H9 (cell line): ENCODE data around the gene ABCA1. TPM values are rescaled to one million over a fixed set of nuclear protein-coding genes. Genes with fewer than 3 reads are reported as not detected.

Experiments used
- DNase-seq: peaks from one replicate; pipeline ENCODE4 v3.0.0-alpha.2; 2017
- H2AFZ ChIP-seq: one replicate; pipeline ENCODE4 v1.6.1; 2013; ENCODE audit warnings: mild to moderate bottlenecking, low read length, control low read depth, moderate library complexity
- H2AK5ac ChIP-seq: 2 replicates; pipeline ENCODE4 v1.6.1; 2013; ENCODE audit warnings: low read length, control low read depth, mixed read lengths; ENCODE audit not compliant: insufficient read length
- H2BK120ac ChIP-seq: one replicate; pipeline ENCODE4 v1.6.1; 2013; ENCODE audit warnings: low read depth, mild to moderate bottlenecking, low read length, control low read depth, inconsistent platforms; ENCODE audit not compliant: poor library complexity, severe bottlenecking
- H2BK12ac ChIP-seq: 2 replicates; pipeline ENCODE4 v1.6.1; 2013; ENCODE audit warnings: low read length, control low read depth, mixed read lengths, low read depth; ENCODE audit not compliant: insufficient read length
- H2BK15ac ChIP-seq: 2 replicates; pipeline ENCODE4 v1.6.1; 2013; ENCODE audit warnings: low read depth, low read length, control low read depth
- H2BK20ac ChIP-seq: one replicate; pipeline ENCODE4 v1.6.1; 2013; ENCODE audit warnings: low read depth, mild to moderate bottlenecking, low read length, control low read depth, inconsistent platforms; ENCODE audit not compliant: poor library complexity, severe bottlenecking
- H2BK5ac ChIP-seq: 2 replicates; pipeline ENCODE4 v1.6.1; 2013; ENCODE audit warnings: low read length, control low read depth, mixed read lengths; ENCODE audit not compliant: insufficient read length
- H3K14ac ChIP-seq: 2 replicates; pipeline ENCODE4 v1.6.1; 2013; ENCODE audit warnings: low read length, control low read depth; ENCODE audit not compliant: insufficient read depth
- H3K18ac ChIP-seq: 2 replicates; pipeline ENCODE4 v1.6.1; 2013; ENCODE audit warnings: low read depth, mild to moderate bottlenecking, mixed read lengths, low read length, control low read depth; ENCODE audit not compliant: insufficient read length
- H3K23ac ChIP-seq: 2 replicates; pipeline ENCODE4 v1.6.1; 2013; ENCODE audit warnings: low read length, control low read depth, mixed read lengths, low read depth; ENCODE audit not compliant: insufficient read length
- H3K23me2 ChIP-seq: 2 replicates; pipeline ENCODE4 v1.6.1; 2013; ENCODE audit warnings: low read depth, mild to moderate bottlenecking, mixed read lengths, low read length, control low read depth; ENCODE audit not compliant: insufficient read length, poor library complexity, severe bottlenecking
- H3K27ac ChIP-seq: 2 replicates; pipeline ENCODE4 v1.5.1; 2013; ENCODE audit warnings: low read length, control low read depth, mixed read lengths, low read depth; ENCODE audit not compliant: insufficient read length
- H3K27me3 ChIP-seq: 2 replicates; pipeline ENCODE4 v1.6.1; 2013; ENCODE audit warnings: low read length, control low read depth, inconsistent platforms; ENCODE audit not compliant: insufficient read depth
- H3K4ac ChIP-seq: 2 replicates; pipeline ENCODE4 v1.6.1; 2013; ENCODE audit warnings: low read depth, mild to moderate bottlenecking, control low read depth, inconsistent platforms, low read length, moderate library complexity
- H3K4me1 ChIP-seq: 2 replicates; pipeline ENCODE4 v1.6.1; 2013; ENCODE audit warnings: low read length, control low read depth, inconsistent platforms; ENCODE audit not compliant: insufficient read depth
- H3K4me2 ChIP-seq: 2 replicates; pipeline ENCODE4 v1.6.1; 2013; ENCODE audit warnings: low read length, control low read depth, mixed read lengths; ENCODE audit not compliant: insufficient read length, insufficient read depth
- H3K56ac ChIP-seq: 2 replicates; pipeline ENCODE4 v1.6.1; 2013; ENCODE audit warnings: low read depth, mild to moderate bottlenecking, mixed read lengths, low read length, control low read depth; ENCODE audit not compliant: insufficient read length
- H3K79me1 ChIP-seq: 2 replicates; pipeline ENCODE4 v1.6.1; 2013; ENCODE audit warnings: low read depth, mild to moderate bottlenecking, moderate library complexity, low read length, control low read depth, inconsistent platforms; ENCODE audit not compliant: insufficient read depth, poor library complexity, severe bottlenecking
- H3K79me2 ChIP-seq: 2 replicates; pipeline ENCODE4 v1.6.1; 2013; ENCODE audit warnings: low read length, control low read depth, inconsistent platforms; ENCODE audit not compliant: insufficient read depth
- H3K9ac ChIP-seq: 2 replicates; pipeline ENCODE4 v1.6.1; 2013; ENCODE audit warnings: low read length, control low read depth, mixed read lengths; ENCODE audit not compliant: insufficient read length; ENCODE audit errors: extremely low read depth
- H3K9me3 ChIP-seq: one replicate; pipeline ENCODE4 v1.6.1; 2013; ENCODE audit warnings: low read depth, low read length, inconsistent platforms; ENCODE audit not compliant: control insufficient read depth
- H3T11ph ChIP-seq: one replicate; pipeline ENCODE4 v1.6.1; 2013; ENCODE audit warnings: mild to moderate bottlenecking, low read length, control low read depth, inconsistent platforms
- H4K20me1 ChIP-seq: one replicate; pipeline ENCODE4 v1.6.1; 2013; ENCODE audit not compliant: control insufficient read depth, insufficient read length, insufficient read depth
- H4K5ac ChIP-seq: 2 replicates; pipeline ENCODE4 v1.6.1; 2013; ENCODE audit warnings: low read depth, mild to moderate bottlenecking, mixed read lengths, low read length, control low read depth; ENCODE audit not compliant: insufficient read length
- H4K8ac ChIP-seq: replicated peaks from 2 replicates; pipeline ENCODE4 v1.6.1; 2013; ENCODE audit warnings: low read length, control low read depth, mixed read lengths, low read depth; ENCODE audit not compliant: insufficient read length
- H4K91ac ChIP-seq: 2 replicates; pipeline ENCODE4 v1.6.1; 2013; ENCODE audit warnings: low read depth, mild to moderate bottlenecking, moderate library complexity, mixed read lengths, low read length, control low read depth; ENCODE audit not compliant: insufficient read length
- H3K27ac Mint-ChIP-seq, 3 experiments: 2 replicates in 2 of 3; 3 replicates in 1 of 3; pipeline ENCODE4 v1.8.0; 2020 to 2021; ENCODE audit warnings: mixed read lengths in 3 of 3, mild to moderate bottlenecking in 1 of 3, moderate library complexity in 1 of 3
- H3K27me3 Mint-ChIP-seq: 2 replicates; pipeline ENCODE4 v1.8.0; 2021; ENCODE audit warnings: low read depth, mild to moderate bottlenecking, moderate library complexity, mixed read lengths
- H3K36me3 Mint-ChIP-seq, 3 experiments: 2 replicates in 2 of 3; 3 replicates in 1 of 3; pipeline ENCODE4 v1.8.0; 2020 to 2021; ENCODE audit warnings: low read depth in 3 of 3, mixed read lengths in 3 of 3; ENCODE audit not compliant: insufficient read depth in 1 of 3
- H3K4me1 Mint-ChIP-seq, 2 experiments: 2 replicates each; pipeline ENCODE4 v1.8.0; 2020; ENCODE audit warnings: mixed read lengths in 2 of 2
- H3K4me3 Mint-ChIP-seq, 2 experiments: 2 replicates in 1 of 2; 3 replicates in 1 of 2; pipeline ENCODE4 v1.8.0; 2020 to 2021; ENCODE audit warnings: mild to moderate bottlenecking in 2 of 2, mixed read lengths in 2 of 2, moderate library complexity in 1 of 2
- H3K9me3 Mint-ChIP-seq, 2 experiments: 2 replicates in 1 of 2; 3 replicates in 1 of 2; pipeline ENCODE4 v1.8.0; 2020; ENCODE audit warnings: mild to moderate bottlenecking in 2 of 2, mixed read lengths in 2 of 2, moderate library complexity in 1 of 2
- CTCF ChIP-seq: fragments of 200-600 bp; sonication (generic); conservative IDR thresholded peaks from 3 replicates; pipeline ENCODE4 v1.8.0; 2021; ENCODE audit warnings: antibody characterized with exemption, mild to moderate bottlenecking
- WGBS: extraction: QIAGEN DNeasy Blood & Tissue Kit; methylation state at CpG from one replicate; pipeline ENCODE4 v1.1.7; 2013; ENCODE audit warnings: missing lambda C conversion rate, low lambda C conversion rate, mixed read lengths; ENCODE audit not compliant: insufficient read length; ENCODE audit errors: extremely low coverage; 5-methylcytosine and 5-hydroxymethylcytosine counted together
- total RNA-seq: library from RNA; stranded (reverse); gene quantifications from 2 replicates; pipeline ENCODE4 v1.2.1, GENCODE V29; 2021

The ABCA1 gene
- total RNA-seq, 1 experiment from 2014 or later: 16.6 TPM

- Histone ChIP-seq H4K91ac (no peak overlapping the region), H3K4me2 (peak overlapping the region; percentile 15), H3K27me3 (no peaks in the 10 kb centered on the region), H3K4ac (no peak overlapping the region), H4K20me1 (no peaks in the 10 kb centered on the region), H3K56ac (no peak overlapping the region), H3K9me3 (no peaks in the 10 kb centered on the region), H4K5ac (no peak overlapping the region), H3K14ac (no peak overlapping the region), H3K79me2 (no peaks in the 10 kb centered on the region), H2BK5ac (no peak overlapping the region), H2AFZ (no peak overlapping the region), H3K23ac (no peak overlapping the region), H2BK15ac (no peak overlapping the region), H3K18ac (no peak overlapping the region), H2BK120ac (no peak overlapping the region), H3K79me1 (no peaks in the 10 kb centered on the region), H2BK12ac (no peak overlapping the region), H3K27ac (no peak overlapping the region), H2BK20ac (no peak overlapping the region), H3K9ac (no peak overlapping the region), H3K4me1 (peaks cover 15% of the 10 kb centered on the region; the same call in 1 of the 2 replicates), H3K23me2 (no peaks in the 10 kb centered on the region), H2AK5ac (no peak overlapping the region), H4K8ac (no peak overlapping the region), H3T11ph (no peak overlapping the region)
- WGBS: no CpG with 5 or more reads among the region's 4 CpGs
- H3K4me3 Mint-ChIP-seq: peak overlapping the region in 1 of 2 experiments; percentile 60; a peak in 2 of 5 replicates
- peaks cover 4 to 17% (median 8%) of the 10 kb centered on the region in 3 experiments; a peak in 5 of 7 replicates for H3K36me3 Mint-ChIP-seq
- TF ChIP-seq CTCF: peak; percentile 88
- H3K27ac Mint-ChIP-seq: peak overlapping the region; percentile 51 to 91 (median 68); a peak in 6 of 7 replicates
- H3K4me1 Mint-ChIP-seq: peaks cover 30 to 40% of the 10 kb centered on the region in 2 experiments
- H3K9me3 Mint-ChIP-seq: no peaks in the 10 kb centered on the region; a peak in 1 of 5 replicates
- H3K27me3 Mint-ChIP-seq: no peaks in the 10 kb centered on the region; the same call in none of the 2 replicates
- DNase-seq: peak; percentile 63
Observed at GRCh38 chr9:104863180-104863883, 64.6 kb downstream of the ABCA1 start.
